K562 (cell line): Measurements from ENCODE around the gene SLC36A3. TPM values are rescaled to one million over a fixed set of nuclear protein-coding genes. Genes with fewer than 3 reads are reported as not detected.

Source experiments
- ATAC-seq: fragments of 200-7000 bp; cut with Tn5 transposase; 3 replicates; pipeline ENCODE4 v1.9.1; 2020; ENCODE audit warnings: moderate library complexity
- BruUV-seq: library from RNA; stranded (reverse); fragments of 400-500 nt; replicated peaks from 2 replicates; lab custom pipeline; 2021; lab: Mats Ljungman, UMichigan
- CTCF ChIA-PET: fragments of 300-600 bp; formaldehyde crosslinking; extraction: SDS; loops from one replicate; lab custom pipeline; 2021; ENCODE audit warnings: low intra/inter-chr PET ratio; lab: Yijun Ruan, JAX
- POLR2A ChIA-PET: fragments of 300-600, 350-650 bp; sonication (Branson Sonifier 250); formaldehyde crosslinking; extraction: SDS; loops from one replicate; lab custom pipeline; 2021; ENCODE audit warnings: antibody characterized with exemption, inconsistent platforms; lab: Yijun Ruan, JAX
- DNase-seq, 4 experiments: peaks; one replicate each; pipeline versions ENCODE4 v3.0.0 to v3.0.0-alpha.2; 2011 to 2018; ENCODE audit warnings: low spot score in 3 of 4, mixed read lengths in 3 of 4; ENCODE audit errors: extremely low read depth in 1 of 4
- FAIRE-seq: peaks from 2 replicates; lab custom pipeline; 2011; peaks lifted over from hg19 to GRCh38; lab: Jason Lieb, UNC
- H2AFZ ChIP-seq: 2 replicates; pipeline ENCODE4 v1.6.0; 2011; ENCODE audit warnings: low read depth, low read length, control low read depth, inconsistent platforms
- H3K27ac ChIP-seq: fragments of 200-600 bp; 3 replicates; pipeline ENCODE4 v1.8.0; 2011; ENCODE audit warnings: low read depth, mild to moderate bottlenecking, control low read depth, inconsistent platforms, low read length, moderate library complexity, mixed read lengths; ENCODE audit errors: extremely low read depth
- H3K27me3 ChIP-seq, 2 experiments: fragments of 300-600 bp in 1 of 2; 2 replicates in 1 of 2; 3 replicates in 1 of 2; pipeline versions ENCODE4 v1.6.0 to v1.8.0; 2011; ENCODE audit warnings: inconsistent platforms in 2 of 2, low read length in 2 of 2, mild to moderate bottlenecking in 1 of 2, mixed read lengths in 1 of 2, moderate library complexity in 1 of 2; ENCODE audit not compliant: control insufficient read depth in 2 of 2, insufficient read depth in 2 of 2
- H3K36me3 ChIP-seq: fragments of 300-600 bp; 3 replicates; pipeline ENCODE4 v1.8.0; 2011; ENCODE audit warnings: mild to moderate bottlenecking, low read length, inconsistent platforms; ENCODE audit not compliant: control insufficient read depth, insufficient read depth
- H3K4me1 ChIP-seq, 2 experiments: fragments of 200-600 bp in 1 of 2; replicated peaks in 1 of 2; 2 replicates in 1 of 2; 3 replicates in 1 of 2; pipeline versions ENCODE4 v1.5.1 to v1.8.0; 2011; ENCODE audit warnings: inconsistent platforms in 2 of 2, low read length in 2 of 2, mild to moderate bottlenecking in 1 of 2, mixed read lengths in 1 of 2, moderate library complexity in 1 of 2; ENCODE audit not compliant: control insufficient read depth in 2 of 2, insufficient read depth in 2 of 2
- H3K4me2 ChIP-seq: 2 replicates; pipeline ENCODE4 v1.6.1; 2011; ENCODE audit warnings: low read length, control low read depth, inconsistent platforms, mixed read lengths; ENCODE audit not compliant: insufficient read depth
- H3K4me3 ChIP-seq: fragments of 200-600 bp; sonication (generic), shearing (Covaris generic); 2 replicates; pipeline ENCODE4 v1.5.1; 2016; ENCODE audit warnings: control low read depth, inconsistent platforms
- H3K79me2 ChIP-seq: fragments of 200-600 bp; 3 replicates; pipeline ENCODE4 v1.8.0; 2011; ENCODE audit warnings: low read length, inconsistent platforms; ENCODE audit not compliant: control insufficient read depth, insufficient read depth
- H3K9ac ChIP-seq, 2 experiments: 2 replicates each; pipeline versions ENCODE4 v1.6.0 to v1.6.1; 2011; ENCODE audit warnings: low read depth in 2 of 2, low read length in 2 of 2, control low read depth in 1 of 2, inconsistent platforms in 1 of 2, mild to moderate bottlenecking in 1 of 2, mixed read lengths in 1 of 2; ENCODE audit not compliant: insufficient read depth in 1 of 2
- H3K9me1 ChIP-seq: one replicate; pipeline ENCODE4 v1.6.0; 2011; ENCODE audit warnings: inconsistent platforms, mild to moderate bottlenecking, low read length, moderate library complexity; ENCODE audit not compliant: control insufficient read depth, insufficient read depth
- H3K9me3 ChIP-seq: replicated peaks from 2 replicates; pipeline ENCODE4 v1.5.1; 2011; ENCODE audit warnings: low read depth, low read length, inconsistent platforms; ENCODE audit not compliant: control insufficient read depth, insufficient read depth
- H4K20me1 ChIP-seq: replicated peaks from 2 replicates; pipeline ENCODE4 v1.6.1; 2011; ENCODE audit warnings: low read length, inconsistent platforms, mixed read lengths; ENCODE audit not compliant: control insufficient read depth, insufficient read depth
- BCL6 ChIP-seq: fragments of 250-450 bp; sonication (Bioruptor Pico); IDR thresholded peaks from 2 replicates; pipeline ENCODE4 v1.4.0; 2020
- CHD1 ChIP-seq: fragments of 200-600 bp; sonication (generic); IDR thresholded peaks from one replicate; pipeline ENCODE4 v1.6.1; 2012; ENCODE audit warnings: mild to moderate bottlenecking, moderate library complexity, low read length, inconsistent platforms
- DLX4 ChIP-seq: fragments of 250-450 bp; sonication (Bioruptor Pico); IDR thresholded peaks from 2 replicates; pipeline ENCODE4 v1.6.1; 2021; ENCODE audit warnings: mild to moderate bottlenecking
- EP400 ChIP-seq: fragments of 450-650 bp; IDR thresholded peaks from 2 replicates; pipeline ENCODE4 v1.6.1; 2017; ENCODE audit warnings: antibody characterized with exemption, mild to moderate bottlenecking, moderate library complexity
- HNRNPLL ChIP-seq: fragments of 200-400 bp; formaldehyde crosslinking; IDR thresholded peaks from 2 replicates; pipeline ENCODE4 v1.6.1; 2017; ENCODE audit warnings: low read length, low read depth, mild to moderate bottlenecking; ENCODE audit not compliant: poor library complexity, severe bottlenecking
- HOMEZ ChIP-seq: fragments of 250-450 bp; sonication (Bioruptor Pico); IDR thresholded peaks from 2 replicates; pipeline ENCODE4 v1.4.0; 2020; ENCODE audit warnings: mild to moderate bottlenecking, moderate library complexity
- NFXL1 ChIP-seq: fragments of 450-650 bp; formaldehyde crosslinking; IDR thresholded peaks from 2 replicates; pipeline ENCODE4 v1.4.0; 2021; ENCODE audit warnings: mild to moderate bottlenecking
- PRPF4 ChIP-seq: fragments of 200-400 bp; formaldehyde crosslinking; IDR thresholded peaks from one replicate; pipeline ENCODE4 v1.6.1; 2017; ENCODE audit warnings: low read length, low read depth, mild to moderate bottlenecking; ENCODE audit not compliant: insufficient read depth, poor library complexity, severe bottlenecking
- TAF15 ChIP-seq: fragments of 200-400 bp; formaldehyde crosslinking; IDR thresholded peaks from 2 replicates; pipeline ENCODE4 v1.6.1; 2017; ENCODE audit warnings: mild to moderate bottlenecking, low read depth, low read length, moderate library complexity
- ZKSCAN1 ChIP-seq: fragments of 150-350 bp; IDR thresholded peaks from 2 replicates; pipeline ENCODE4 v1.6.1; 2016; ENCODE audit warnings: low read depth, low read length
- ZNF239 ChIP-seq: fragments of 250-450 bp; sonication (Bioruptor Pico); IDR thresholded peaks from 2 replicates; pipeline ENCODE4 v1.4.0; 2020; ENCODE audit warnings: mild to moderate bottlenecking
- ZNF316 ChIP-seq: fragments of 450-650 bp; IDR thresholded peaks from 2 replicates; pipeline ENCODE4 v1.6.1; 2016
- ZNF551 ChIP-seq: fragments of 250-450 bp; sonication (Bioruptor Pico); IDR thresholded peaks from 2 replicates; pipeline ENCODE4 v1.5.0; 2021; ENCODE audit warnings: mild to moderate bottlenecking, moderate library complexity
- ZNF764 ChIP-seq: fragments of 250-450 bp; sonication (Bioruptor Pico); IDR thresholded peaks from 2 replicates; pipeline ENCODE4 v1.4.0; 2020; ENCODE audit warnings: low read depth, mild to moderate bottlenecking, moderate library complexity
- WGBS: fragments of 100-300 bp; shearing (Covaris generic); methylation state at CpG from one replicate; pipeline ENCODE4 v1.1.6; 2016; ENCODE audit warnings: low coverage, mixed read lengths; ENCODE audit not compliant: insufficient coverage; ENCODE audit errors: missing lambda C conversion rate; 5-methylcytosine and 5-hydroxymethylcytosine counted together
- in situ Hi-C: fragments of 300-500 bp; cut with MboI; formaldehyde crosslinking; loops from 4 replicates; pipeline ENCODE4 v1.15.0; 2018; ENCODE audit warnings: inconsistent platforms, mixed read lengths
- intact Hi-C: fragments of 100-400 bp; cut with micrococcal nuclease; formaldehyde crosslinking; loops from 2 replicates; pipeline ENCODE4 v1.14.2; 2022
- polyA plus RNA-seq, 8 experiments: library from polyadenylated mRNA; depleted of rRNA in 4 of 8; stranded (reverse) in 5 of 8; unstranded in 3 of 8; fragments of >200 nt; fragmentation: Nextera tagmentation in 2 of 8; fragmentation: Illumina TruSeq in 1 of 8; extraction: Ambion mirVana in 2 of 8; extraction: Trizol in 1 of 8; gene quantifications; 2 replicates each; pipeline versions ENCODE4 v1.2.1 to v1.2.3, GENCODE V29; 2011 to 2014; ENCODE audit warnings: inconsistent platforms in 1 of 8, missing spikeins in 1 of 8
- total RNA-seq, 7 experiments: library from RNA; depleted of rRNA in 6 of 7; stranded (reverse); fragments of >200 nt in 6 of 7; fragmentation: Illumina TruSeq in 2 of 7; extraction: Trizol in 2 of 7; gene quantifications; 2 replicates each; pipeline versions ENCODE4 v1.2.1 to v1.2.3, GENCODE V29; 2011 to 2021; ENCODE audit warnings: low replicate concordance in 1 of 7
- TF ChIP-seq, protein P1 (sequence below): fragments of 150-350 bp; conservative IDR thresholded peaks from 2 replicates; pipeline ENCODE4 v1.6.1; 2014; ENCODE audit warnings: low read length
- TF ChIP-seq, protein P2 (sequence below): sonication (generic); IDR thresholded peaks from 2 replicates; pipeline ENCODE4 v1.6.1; 2016

The SLC36A3 gene
- total and polyA plus RNA-seq, 9 of the 15 experiments (the other 6 are each of a cell fraction or from before 2014, with no cell fraction given), result not detected

- TF ChIP-seq, protein P1, sequence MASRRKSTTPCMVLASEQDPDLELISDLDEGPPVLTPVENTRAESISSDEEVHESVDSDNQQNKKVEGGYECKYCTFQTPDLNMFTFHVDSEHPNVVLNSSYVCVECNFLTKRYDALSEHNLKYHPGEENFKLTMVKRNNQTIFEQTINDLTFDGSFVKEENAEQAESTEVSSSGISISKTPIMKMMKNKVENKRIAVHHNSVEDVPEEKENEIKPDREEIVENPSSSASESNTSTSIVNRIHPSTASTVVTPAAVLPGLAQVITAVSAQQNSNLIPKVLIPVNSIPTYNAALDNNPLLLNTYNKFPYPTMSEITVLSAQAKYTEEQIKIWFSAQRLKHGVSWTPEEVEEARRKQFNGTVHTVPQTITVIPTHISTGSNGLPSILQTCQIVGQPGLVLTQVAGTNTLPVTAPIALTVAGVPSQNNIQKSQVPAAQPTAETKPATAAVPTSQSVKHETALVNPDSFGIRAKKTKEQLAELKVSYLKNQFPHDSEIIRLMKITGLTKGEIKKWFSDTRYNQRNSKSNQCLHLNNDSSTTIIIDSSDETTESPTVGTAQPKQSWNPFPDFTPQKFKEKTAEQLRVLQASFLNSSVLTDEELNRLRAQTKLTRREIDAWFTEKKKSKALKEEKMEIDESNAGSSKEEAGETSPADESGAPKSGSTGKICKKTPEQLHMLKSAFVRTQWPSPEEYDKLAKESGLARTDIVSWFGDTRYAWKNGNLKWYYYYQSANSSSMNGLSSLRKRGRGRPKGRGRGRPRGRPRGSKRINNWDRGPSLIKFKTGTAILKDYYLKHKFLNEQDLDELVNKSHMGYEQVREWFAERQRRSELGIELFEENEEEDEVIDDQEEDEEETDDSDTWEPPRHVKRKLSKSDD, result no peak
Measured at GRCh38 chr5:151231359-151231758, 72.2 kb downstream of the SLC36A3 start (continued).

GRCh38 chr5:151230048-151230680 is 73.4 kb downstream of the SLC36A3 start:
- Histone ChIP-seq H3K27me3 (peaks cover 5 to 20% of the 10 kb centered on the region in 2 experiments), H3K9me1 (no peaks in the 10 kb centered on the region), H4K20me1 (no peaks in the 10 kb centered on the region), H3K4me1 (no peaks in the 10 kb centered on the region; a peak in 1 of 5 replicates), H3K4me2 (no peak overlapping the region), H3K4me3 (no peak overlapping the region), H2AFZ (0 out of 2 replicates have a peak overlapping the region, but pooled peaks have one; percentile 42), H3K36me3 (no peaks in the 10 kb centered on the region), H3K9me3 (no peaks in the 10 kb centered on the region), H3K79me2 (no peaks in the 10 kb centered on the region), H3K27ac (no peak overlapping the region), H3K9ac (no peak overlapping the region)
- no peak for FAIRE-seq
- DNase-seq, result no peak
- BruUV-seq, result no TSS peak
- no peak for ATAC-seq
- ChIA-PET POLR2A (interaction anchor here (0.9 kb wide), 1 partner anchor 11 kb away, joined by 3 read pairs; no protein-coding TSS in a partner anchor), CTCF (no interaction called here)
- 13% methylated on average over 6 of the region's 6 CpGs for WGBS
- in situ Hi-C loops, result no loop called here
- intact Hi-C loops, result no loop called here
- TF ChIP-seq HNRNPLL (no peak), ZKSCAN1 (no peak), EP400 (no peak), DLX4 (no peak), TAF15 (no peak), NFXL1 (CRISPR knock-in tag) (no peak), PRPF4 (no peak), HOMEZ (CRISPR knock-in tag) (no peak), ZNF764 (no peak), ZNF239 (no peak), CHD1 (no peak), ZNF316 (no peak), BCL6 (no peak), ZNF551 (no peak)
- TF ChIP-seq, protein P2, sequence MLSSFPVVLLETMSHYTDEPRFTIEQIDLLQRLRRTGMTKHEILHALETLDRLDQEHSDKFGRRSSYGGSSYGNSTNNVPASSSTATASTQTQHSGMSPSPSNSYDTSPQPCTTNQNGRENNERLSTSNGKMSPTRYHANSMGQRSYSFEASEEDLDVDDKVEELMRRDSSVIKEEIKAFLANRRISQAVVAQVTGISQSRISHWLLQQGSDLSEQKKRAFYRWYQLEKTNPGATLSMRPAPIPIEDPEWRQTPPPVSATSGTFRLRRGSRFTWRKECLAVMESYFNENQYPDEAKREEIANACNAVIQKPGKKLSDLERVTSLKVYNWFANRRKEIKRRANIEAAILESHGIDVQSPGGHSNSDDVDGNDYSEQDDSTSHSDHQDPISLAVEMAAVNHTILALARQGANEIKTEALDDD, result no peak
